Erythroblast (primary cell): ENCODE results near the gene ADAMTS2.

Experiments
- GATA1 ChIP-seq: IDR thresholded peaks from 2 replicates; pipeline ENCODE4 v1.6.1; 2011; ENCODE audit warnings: low read depth, mild to moderate bottlenecking, control low read depth, low read length, moderate library complexity
- POLR2A ChIP-seq: IDR thresholded peaks from 2 replicates; pipeline ENCODE4 v1.6.1; 2011; ENCODE audit warnings: mild to moderate bottlenecking, low read length

DNA sequence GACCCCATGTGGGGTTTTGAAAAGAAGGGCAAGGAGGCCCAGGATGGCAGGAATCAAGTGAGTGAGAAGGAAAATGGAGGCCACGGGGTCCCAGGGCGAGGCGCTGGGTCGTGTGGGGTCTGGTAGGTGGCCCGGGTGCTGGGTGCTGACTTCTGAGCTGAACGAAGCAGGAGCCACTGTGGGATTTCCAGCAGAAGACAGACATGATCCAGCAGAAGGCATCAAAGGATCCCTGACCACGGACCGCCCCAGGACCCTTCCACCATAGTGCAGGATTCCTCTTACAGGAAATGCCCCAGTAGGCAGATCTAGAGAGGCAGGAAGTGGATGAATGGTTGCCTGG, 106.7 kb downstream of the ADAMTS2 start:
- TF ChIP-seq POLR2A (no peak), GATA1 (no peak)
